IPS DF 4.7 (cell line): ENCODE data around the gene ASCL5.
"Not testable (repeated sequence)": the region's sequence is repeated elsewhere in the genome, so short reads cannot be mapped to it uniquely, and the experiment has no call there.

Experiments used
- DNase-seq: peaks from one replicate; pipeline ENCODE4 v3.0.0-alpha.2; 2013; ENCODE audit warnings: low spot score; ENCODE audit errors: extremely low read depth

Gene ASCL5, protein sequence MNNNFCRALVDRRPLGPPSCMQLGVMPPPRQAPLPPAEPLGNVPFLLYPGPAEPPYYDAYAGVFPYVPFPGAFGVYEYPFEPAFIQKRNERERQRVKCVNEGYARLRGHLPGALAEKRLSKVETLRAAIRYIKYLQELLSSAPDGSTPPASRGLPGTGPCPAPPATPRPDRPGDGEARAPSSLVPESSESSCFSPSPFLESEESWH

DNA sequence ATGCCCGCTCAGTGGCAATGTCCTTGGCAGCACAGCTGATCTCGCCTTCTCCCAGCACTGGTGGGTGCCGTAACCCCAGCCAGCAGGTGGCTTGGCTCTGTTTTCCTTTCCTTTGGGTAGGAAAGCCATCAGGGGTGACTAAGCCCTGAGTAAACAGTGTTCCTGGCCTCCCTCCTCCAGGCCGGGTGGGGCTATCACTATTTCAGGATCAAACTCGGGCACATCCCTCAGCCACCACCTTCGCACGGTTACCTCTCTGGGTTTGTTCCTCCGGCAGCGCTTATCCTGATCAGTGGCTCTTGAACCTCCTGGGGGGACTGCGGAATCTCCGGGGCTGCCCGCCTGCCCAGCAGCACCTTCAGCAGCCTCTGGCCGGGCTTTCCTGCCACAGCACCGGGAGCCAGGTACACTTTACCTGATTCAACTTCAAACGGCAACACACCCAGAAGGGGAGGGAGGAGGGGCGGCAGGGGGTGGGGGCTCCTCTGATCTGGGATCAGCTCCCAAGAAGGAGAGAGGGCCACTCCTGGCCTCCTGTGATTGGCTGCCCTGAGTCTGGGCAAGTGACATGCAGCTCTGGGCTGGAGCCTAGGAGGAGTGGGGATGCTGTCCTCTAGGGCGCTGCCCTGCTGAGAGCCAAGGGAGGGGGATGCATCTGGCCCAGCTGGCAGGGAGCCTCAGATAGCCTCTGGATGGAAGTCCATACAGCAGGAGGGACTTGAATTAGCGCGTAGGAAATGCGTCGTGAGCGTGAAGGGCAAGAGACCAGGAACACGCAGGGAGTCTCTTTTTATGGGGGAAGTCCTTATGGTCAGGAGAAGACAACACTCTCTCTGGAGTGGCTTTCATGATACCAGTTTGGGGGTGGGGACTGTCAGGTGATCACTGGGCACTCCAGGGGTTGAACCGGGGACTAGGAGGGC, at the start of gene ASCL5:
TSS of gene ASCL5 (minus strand) at position 353 of the 923 bp plus-strand sequence. CDS start 11,812 bp downstream, outside the sequence.
- no peak for DNase-seq

DNA sequence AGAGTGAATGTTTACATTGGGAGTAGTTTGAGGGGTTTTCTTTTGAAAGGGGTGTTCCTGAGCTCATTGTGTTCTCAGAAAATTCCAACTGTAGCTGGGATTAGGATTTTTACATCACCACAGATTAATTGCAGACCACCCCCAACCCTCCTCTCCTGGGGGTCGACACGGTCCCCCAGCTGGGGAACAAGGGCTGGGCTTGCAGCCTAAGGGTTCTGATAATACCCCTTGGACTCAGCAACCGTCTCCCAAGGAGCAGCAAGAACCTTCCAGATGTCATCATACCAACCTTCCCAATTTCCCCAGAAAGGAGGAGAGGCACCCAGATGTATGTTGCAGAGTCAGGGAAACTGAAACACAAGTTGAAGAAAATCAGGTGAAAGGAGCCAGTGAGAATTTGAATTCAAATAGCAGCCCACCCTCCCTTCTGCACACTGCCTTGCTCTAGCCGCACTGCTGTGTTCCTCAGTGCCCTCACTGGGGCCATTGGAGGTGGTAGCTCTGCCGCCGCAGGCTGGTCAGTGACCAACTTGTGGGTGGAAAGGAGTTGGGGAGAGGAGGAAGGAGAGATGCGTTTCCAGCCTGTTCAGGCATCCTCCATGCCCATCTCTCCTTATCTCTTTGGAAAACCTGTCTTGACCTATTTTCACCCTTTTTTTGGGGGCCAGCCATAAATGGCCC, 49.0 kb upstream of the ASCL5 start:
- DNase-seq, result no peak

DNA sequence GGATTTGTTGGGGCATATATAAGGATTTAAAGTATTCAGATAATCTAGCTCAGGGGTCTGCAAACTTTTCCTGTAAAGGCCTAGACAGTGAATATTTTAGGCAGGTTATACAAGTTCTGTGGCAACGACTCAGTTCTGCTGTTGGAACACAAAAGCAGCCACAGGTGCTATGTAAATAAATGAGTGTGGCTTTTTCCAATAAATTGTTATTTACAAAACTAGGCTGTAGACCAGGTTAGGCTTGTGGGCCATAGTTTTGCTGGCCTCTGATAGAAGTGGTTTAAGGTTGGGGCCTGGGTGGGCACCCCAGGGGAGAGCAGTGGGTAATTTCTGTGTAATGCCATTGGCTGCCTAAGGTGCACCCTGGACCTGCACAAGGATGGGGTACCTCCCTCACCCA, 46.8 kb upstream of the ASCL5 start:
- no peak for DNase-seq

DNA sequence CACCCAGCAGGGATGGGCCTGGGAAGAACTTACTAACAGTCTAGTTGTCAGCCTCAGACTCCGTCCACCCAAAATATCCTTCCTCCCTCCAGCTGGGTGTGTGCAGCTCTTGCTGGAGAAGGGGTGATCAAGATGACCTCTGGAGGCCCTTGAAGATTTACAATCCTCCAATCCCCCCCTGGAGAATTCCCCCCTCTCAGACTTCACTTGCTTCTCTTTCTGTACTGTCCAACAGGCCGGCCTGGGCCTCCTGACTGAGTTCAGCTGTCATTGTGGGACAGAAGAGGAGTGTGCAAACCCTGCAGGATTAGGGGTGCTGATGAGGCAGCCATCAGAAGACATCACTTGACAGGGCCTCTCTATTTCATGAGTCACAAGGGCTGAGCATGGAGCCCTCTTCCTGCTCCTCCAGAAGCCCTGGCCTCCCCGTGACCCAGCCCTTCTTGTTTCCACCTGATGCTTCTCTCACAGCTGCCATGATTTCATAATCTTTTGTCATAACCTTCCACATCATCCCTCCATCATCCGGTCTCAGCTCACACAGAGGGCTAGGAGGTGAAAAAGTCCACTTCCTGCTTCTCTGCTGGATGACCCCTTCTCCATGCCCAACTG, 46.1 kb upstream of the ASCL5 start:
- no peak for DNase-seq

DNA sequence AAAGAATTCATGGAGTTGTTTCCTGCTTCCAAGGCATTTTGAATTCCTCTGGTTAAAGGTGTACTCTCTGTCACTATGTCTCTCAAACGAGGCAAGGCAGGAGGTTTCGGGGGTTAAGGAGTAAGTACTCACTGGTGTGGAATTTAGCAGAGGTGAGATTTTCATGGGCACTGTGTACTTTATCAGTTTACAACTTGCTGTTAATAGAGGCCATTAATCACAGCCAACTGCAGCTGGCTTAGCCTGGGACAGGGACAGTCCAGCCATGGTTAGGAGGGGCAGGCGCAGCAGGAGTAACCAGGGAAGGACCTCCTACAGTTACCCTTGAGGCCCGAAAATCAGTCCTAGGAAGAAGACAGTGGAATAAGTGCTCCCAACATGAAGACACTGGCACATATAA, 45.3 kb upstream of the ASCL5 start:
- DNase-seq, result no peak

DNA sequence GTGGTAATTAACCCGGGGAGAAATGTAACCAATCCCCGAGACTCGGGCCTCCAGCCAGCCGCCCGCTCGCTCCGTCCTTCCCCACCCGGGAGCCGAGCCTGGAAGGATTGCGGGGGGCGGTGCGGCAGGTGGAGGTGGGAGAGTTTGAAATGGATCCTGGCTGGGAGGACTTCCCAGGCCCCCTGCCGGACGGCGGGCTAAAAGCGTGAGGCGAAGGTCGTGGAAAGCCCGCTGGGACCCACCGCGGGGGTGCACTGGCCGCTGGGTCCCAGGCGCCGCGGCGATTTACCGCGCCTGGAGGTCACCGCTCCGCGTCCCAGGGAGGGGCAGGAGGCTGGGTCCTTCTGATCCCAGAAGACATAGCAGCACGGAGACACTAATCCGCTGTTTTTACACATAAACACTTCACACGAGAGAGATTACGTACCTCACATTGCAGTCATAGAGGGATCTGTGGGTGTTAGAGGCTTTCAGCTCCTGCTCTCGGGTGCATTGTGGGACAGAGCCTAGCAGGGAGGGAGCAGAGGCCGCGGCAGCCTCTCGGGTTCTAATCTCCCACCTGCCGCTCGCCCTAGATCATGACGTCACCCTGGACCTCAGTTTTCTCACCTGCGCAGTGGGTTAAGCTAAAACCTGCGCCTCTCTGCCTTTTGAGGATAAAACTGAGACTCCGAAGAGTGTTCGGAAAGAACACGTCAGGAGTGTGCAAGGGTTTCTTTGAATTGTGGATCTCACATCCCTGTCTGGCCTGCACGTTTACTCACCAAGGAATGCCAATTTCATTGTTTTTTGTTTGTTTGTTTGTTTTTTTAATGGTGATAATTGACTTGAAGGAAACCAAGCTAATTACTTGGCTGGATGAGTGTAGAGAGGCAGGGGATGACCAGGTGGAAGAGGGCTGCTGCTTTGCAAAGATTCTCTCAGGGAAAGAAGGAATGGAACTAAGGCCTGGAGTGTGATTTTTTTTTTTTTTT, 44.4 kb upstream of the ASCL5 start:
- no peak for DNase-seq

DNA sequence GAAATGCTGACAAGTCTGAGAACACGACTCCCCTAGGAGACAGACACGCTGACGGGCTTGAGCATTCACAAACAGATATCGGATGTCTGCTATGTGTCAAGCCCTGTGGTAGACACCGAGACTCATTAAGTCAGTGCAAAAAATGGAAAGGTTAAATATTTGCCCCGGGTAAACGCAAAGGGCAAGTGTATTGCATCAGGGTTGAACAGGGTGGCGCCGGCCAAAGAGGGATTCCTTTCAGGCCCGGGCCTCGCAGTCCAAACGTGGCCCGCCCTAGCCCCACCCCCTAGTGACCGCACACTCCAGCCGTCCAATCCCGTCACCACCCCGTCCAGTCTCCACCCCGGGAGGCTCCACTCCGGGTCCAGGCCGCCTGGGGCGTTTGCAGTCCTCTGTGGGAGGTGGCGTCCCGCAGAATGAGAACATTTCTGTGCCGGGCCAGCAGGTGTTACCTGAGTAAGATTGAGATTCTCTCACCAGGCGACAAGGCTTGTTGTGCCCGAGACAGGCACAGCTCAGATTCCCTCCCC, 43.6 kb upstream of the ASCL5 start:
- no peak for DNase-seq

DNA sequence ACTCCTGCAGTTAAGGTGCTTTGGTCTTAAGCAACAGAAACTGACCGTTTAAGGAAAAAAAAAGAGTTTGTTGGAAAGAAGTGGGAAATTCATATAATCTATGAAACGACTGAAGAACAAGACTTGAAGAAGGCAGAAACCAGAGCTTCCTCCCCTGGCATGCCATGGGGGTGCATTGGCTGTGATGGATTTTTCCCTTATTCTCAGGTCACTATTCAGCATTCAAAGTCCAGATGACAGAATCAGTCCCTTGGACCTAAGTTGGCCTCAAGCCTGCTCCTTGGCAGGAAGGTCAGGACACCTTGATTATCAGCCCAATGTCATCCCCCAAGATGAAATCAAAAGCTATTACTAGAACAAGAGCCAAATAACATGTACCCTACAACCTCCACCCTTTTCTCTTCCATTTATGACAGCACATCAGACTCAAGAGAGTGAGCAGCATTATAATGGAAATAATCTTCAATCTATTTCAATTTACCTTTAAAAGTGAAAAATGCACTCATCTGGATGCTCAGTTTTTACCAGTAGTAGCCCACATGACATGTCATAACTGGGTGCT, 43.1 kb upstream of the ASCL5 start:
- DNase-seq, result no peak

DNA sequence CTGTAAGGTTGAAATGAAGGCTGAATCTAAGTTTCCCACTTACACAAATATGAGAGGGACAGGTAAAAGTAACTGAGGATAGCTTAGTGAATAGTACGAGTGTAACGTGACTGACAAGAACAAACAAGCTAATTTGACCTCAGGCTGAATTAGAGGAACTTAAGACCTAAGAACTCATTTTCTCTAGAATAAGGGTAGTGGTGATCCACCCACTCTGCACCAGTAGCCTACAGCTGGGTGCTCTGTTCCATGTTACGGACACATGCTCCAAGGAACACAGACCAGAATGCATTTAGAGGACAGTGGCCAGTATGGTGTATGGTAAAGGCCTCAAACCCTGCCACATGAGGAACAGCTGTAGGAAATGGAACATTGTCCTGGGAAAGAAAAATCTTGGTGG, 42.2 kb upstream of the ASCL5 start:
- DNase-seq, result no peak

DNA sequence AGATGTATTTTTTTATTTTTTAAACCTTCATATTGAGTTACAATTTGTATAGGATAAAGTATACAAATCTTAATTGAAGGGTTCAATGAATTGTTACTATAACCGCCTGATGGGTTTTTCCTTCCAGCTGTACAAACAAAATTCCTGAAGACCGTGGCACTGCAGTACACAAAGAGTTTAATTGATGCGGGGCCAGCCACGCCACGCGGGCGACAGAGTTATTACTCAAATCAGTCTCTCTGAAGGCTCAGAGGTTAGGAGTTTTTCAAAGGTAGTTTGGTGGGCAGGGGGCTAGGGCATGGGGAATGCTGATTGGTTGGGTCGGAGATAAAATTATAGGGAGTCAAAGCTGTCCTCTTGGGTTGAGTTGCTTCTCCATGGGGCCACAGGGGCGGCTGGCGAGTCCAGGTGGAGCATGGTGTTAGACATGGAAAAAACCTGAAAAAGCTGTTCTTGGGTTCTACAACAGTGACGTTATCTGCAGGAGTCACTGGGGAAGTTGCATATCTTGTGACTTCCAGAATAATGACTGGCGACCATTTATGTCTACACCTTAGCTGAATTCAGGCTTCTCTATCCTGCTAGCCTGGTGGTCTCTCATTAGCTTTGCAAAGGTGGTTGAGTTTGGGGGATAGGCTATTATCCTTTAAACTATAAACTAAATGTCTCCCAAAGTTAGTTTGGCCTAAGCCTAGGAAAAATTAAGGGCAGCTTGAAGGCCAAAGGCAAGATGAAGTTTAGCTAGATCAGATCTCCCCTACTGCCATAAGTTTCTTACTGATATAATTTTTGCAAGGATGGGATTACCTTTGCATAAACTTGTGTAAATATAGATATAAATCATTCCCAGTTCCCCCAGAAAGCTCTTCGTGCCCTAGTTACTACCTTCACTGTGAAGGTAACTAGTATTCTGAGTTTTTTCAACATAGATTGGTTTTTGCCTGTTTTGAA, 40.3 kb upstream of the ASCL5 start:
- no peak for DNase-seq

DNA sequence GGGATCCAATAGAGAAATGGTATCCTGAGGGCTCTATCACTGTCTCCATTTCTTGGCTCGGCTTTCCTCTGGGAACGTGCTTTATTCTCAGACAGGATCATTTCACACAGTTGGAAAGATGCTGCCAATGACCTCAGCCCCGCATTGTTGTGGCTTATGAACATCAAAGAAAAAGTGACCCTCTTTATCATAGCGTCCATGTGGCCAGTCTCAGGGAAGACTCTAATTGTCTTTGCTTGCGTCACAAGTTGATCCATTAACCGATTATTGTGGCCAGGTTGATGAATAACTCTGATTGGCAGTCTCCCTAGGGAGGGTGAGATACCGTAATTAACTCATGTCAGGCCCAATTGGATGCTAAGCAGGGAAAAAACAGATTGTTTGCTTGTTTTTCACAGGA, 37.7 kb upstream of the ASCL5 start:
- DNase-seq, result no peak

DNA sequence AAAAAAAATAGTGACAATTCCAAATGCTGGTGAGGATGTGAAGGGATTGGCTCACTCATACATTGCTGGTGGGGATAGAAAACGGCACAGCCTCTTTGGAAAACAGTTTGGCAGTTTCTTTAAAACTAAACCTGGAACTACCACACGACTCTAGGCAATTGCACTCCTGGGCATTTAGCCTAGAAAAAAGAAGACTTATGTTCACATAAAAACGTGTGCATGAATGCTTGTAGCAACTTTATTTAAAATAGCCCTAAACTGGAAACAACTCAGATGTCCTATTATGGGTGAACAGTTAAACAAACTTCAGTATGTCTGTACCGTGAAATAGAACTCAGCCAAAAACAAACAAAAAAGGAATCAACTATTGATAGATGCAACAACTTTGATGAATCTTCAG, 36.7 kb upstream of the ASCL5 start:
- DNase-seq, result no peak

DNA sequence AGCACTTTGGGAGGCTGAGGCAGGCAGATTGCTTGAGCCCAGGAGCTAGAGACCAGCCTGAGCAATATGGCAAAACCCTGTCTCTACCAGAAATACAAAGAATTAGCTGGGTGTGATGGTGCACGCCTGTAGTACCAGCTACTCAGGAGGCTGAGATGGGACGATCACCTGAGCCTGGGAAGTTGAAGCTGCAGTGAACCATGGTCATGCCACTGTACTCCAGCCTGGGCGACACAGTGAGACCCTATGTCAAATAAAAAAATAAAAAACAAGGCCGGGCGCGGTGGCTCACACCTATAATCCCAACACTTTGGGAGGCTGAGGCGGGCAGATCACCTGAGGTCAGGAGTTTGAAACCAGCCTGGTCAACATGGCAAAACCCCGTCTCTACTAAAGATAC, 36.1 kb upstream of the ASCL5 start:
- not testable (repeated sequence) for DNase-seq

DNA sequence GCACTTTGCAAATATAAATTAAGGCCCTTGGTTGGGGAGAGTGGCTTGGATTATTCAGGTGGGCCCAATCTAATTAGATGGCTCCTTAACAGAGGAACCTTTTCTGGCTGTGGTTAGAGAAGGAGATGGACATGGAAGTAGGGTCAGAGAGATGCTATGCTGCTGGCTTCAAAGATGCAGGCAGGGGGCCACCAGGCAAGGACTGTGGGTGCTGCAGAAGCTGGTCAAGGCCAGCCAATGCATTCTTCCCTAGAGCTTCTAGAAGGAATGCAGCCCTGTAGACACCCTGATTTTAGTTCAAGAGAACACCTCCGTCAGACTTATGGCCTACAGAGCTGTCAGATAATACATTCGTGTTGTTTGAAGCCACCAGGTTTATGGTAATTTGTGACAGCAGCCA, 31.0 kb upstream of the ASCL5 start:
- DNase-seq, result no peak

DNA sequence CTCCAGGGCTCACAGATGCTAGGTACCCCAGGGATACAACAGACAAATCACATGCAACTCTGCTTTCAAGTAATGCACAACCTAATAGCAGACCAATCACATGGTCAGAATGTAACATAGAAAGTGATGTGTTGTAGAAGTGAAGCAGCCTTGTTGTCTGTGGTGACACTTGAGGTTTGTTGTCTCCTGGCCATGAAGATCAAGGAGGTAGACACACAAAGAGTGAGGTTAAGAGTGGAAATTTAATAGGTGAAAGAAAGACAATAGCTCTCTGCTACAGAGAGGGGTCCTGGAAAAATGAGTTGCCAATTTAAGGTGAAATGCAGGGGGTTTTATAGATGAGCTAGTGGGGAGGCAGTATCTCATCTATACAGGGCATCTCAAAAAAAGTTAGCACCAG, 29.8 kb upstream of the ASCL5 start:
- no peak for DNase-seq

DNA sequence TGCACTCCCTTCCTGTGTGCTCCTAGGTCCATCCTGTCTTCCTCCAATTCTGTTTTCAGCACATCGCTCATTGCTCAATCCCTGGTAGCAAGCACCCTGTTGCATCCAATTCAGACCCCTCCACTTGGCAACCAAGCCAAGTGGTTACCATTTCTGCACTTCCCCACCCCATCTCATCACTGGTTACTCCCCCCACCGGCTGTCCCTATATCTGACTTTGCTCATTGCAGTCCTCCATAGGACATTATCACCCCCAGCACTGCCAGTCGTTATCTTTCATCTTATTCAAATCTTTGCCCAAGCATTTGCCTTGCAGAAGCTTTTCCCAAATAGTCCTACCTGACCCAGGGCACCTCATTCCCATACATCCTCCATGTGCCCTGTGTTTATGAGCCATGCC, 29.4 kb upstream of the ASCL5 start:
- DNase-seq, result no peak

DNA sequence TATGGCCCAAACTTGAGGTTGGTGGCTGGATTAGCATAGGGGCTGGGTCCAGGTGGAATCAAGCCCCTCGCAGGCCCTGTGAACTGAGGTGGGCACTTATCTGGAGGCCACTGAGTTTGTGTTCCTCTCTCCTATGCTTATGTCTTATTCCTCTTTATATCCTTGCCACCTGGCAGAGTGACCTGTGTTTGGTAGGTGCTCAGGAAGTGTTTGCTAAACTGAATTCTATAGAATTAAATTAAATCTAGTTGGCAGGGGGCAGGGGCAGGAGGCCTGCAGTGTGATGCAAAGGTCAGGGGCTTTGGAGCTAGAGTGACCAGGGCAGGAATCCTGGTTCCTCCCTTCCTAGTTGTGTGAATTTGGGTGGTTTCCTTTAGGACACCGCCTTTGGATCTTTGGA, 28.4 kb upstream of the ASCL5 start:
- DNase-seq, result no peak

DNA sequence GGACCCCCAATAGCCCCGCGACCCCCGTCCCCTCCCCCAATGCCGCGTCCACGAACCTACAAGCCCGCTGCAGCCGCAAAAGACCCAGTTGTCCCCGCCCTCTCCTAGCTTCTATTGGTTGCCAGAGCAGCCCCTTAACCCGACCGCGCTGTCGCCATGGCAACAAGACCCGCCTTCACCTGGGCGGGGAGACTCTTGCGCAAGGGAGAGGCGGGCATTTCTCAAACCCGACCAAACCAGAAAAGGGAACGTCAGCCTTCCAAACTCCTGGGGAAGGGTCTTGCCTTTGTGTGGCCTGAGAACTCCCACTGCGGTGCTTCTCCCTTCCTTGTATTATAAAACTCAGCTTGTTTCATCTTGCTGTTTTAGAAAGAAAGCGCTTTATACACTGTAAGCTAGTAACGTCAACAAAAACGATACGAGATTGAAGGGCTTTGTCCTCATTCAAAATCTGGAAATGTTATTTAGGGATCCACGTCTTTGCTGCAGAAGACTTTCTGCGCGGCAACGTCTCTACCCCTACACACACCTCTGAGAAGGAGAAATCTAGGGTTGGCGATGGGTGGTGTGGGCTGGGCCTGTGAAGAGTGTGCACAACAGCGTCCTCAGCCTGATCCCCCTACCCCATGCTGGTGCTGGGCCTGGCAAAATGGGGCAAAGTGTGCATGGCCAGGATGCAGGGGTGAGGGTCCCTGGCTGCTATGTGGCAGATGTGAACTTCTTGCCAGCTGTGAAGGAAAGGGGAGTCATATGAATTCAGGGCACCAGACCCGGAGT, 27.6 kb upstream of the ASCL5 start, which contains the start of gene TMEM9:
TSS of gene TMEM9 (minus strand) at position 86 of the 777 bp plus-strand sequence. CDS start 551 bp downstream, outside the sequence.
- peak; percentile 89 for DNase-seq
